Suprapubic skin (tissue), 4 donors: ENCODE results near the gene ATG2A.

Experiments used
- CTCF ChIP-seq, 2 donors: fragments of 200-600 bp in 1 of 2; fragments of 450-650 bp in 1 of 2; sonication (generic) in 1 of 2; IDR thresholded peaks; one replicate each; pipeline ENCODE4 v1.5.1; 2016 to 2019; ENCODE audit warnings: antibody characterized with exemption in 2 of 2, mild to moderate bottlenecking in 1 of 2, moderate library complexity in 1 of 2
- EP300 ChIP-seq: sonication (generic); formaldehyde crosslinking; IDR thresholded peaks from one replicate; pipeline ENCODE4 v1.6.1; 2017; ENCODE audit warnings: antibody characterized with exemption
- POLR2A ChIP-seq, 2 donors: fragments of 450-650 bp; IDR thresholded peaks; one replicate each; pipeline ENCODE4 v1.6.1; 2017; ENCODE audit warnings: antibody characterized with exemption in 2 of 2, mild to moderate bottlenecking in 2 of 2, moderate library complexity in 2 of 2
- POLR2AphosphoS5 ChIP-seq, 3 donors: sonication (generic); formaldehyde crosslinking; IDR thresholded peaks; one replicate each; pipeline ENCODE4 v1.6.1; 2017; ENCODE audit warnings: antibody characterized with exemption in 3 of 3

GRCh38 chr11:64960719-64961118, 43.7 kb upstream of the ATG2A start:
- no peak for TF ChIP-seq CTCF (IDR thresholded peaks at IDR 0.05)
- no peak for TF ChIP-seq POLR2A (IDR thresholded peaks at IDR 0.05)
- TF ChIP-seq POLR2AphosphoS5 (IDR thresholded peaks at IDR 0.05): no peak
- no peak for TF ChIP-seq EP300
